Measurements from ENCODE around the gene PLAC8L1. TPM values are rescaled to one million over a fixed set of nuclear protein-coding genes. Genes with fewer than 3 reads are reported as not detected.

Gene PLAC8L1
- total RNA-seq, 2 donors from 2014 or later, result not detected

GRCh38 chr5:146101646-146102045 lies 3.7 kb downstream of the PLAC8L1 start:
- WGBS, 2 donors, result 70 to 84% methylated on average over 2 of the region's 2 CpGs
- H3K4me3 ChIP-seq, result no peak overlapping the region
- intact Hi-C loops (cut with DNase I), result no loop called here
- no peaks in the 10 kb centered on the region for H3K36me3 ChIP-seq (replicated peaks in 1 of 2; ENCODE audit: insufficient read depth in 1 of 2, low read depth in 2 of 2)
- no peaks in the 10 kb centered on the region for H3K27me3 ChIP-seq
- no peak overlapping the region for H3K27ac ChIP-seq
- no peak for ATAC-seq
- no peak for TF ChIP-seq POLR2A (IDR thresholded peaks at IDR 0.05)
- TF ChIP-seq, protein P1, sequence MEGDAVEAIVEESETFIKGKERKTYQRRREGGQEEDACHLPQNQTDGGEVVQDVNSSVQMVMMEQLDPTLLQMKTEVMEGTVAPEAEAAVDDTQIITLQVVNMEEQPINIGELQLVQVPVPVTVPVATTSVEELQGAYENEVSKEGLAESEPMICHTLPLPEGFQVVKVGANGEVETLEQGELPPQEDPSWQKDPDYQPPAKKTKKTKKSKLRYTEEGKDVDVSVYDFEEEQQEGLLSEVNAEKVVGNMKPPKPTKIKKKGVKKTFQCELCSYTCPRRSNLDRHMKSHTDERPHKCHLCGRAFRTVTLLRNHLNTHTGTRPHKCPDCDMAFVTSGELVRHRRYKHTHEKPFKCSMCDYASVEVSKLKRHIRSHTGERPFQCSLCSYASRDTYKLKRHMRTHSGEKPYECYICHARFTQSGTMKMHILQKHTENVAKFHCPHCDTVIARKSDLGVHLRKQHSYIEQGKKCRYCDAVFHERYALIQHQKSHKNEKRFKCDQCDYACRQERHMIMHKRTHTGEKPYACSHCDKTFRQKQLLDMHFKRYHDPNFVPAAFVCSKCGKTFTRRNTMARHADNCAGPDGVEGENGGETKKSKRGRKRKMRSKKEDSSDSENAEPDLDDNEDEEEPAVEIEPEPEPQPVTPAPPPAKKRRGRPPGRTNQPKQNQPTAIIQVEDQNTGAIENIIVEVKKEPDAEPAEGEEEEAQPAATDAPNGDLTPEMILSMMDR (IDR thresholded peaks at IDR 0.05), result no peak
- no peaks in the 10 kb centered on the region for H3K9me3 ChIP-seq
- no peaks in the 10 kb centered on the region for H3K4me1 ChIP-seq
- DNase-seq, result no peak

GRCh38 chr5:146098047-146098446 lies 7.3 kb downstream of the PLAC8L1 start:
- Histone ChIP-seq H3K4me3 (no peak overlapping the region), H3K9me3 (no peaks in the 10 kb centered on the region), H3K27ac (no peak overlapping the region), H3K4me1 (no peaks in the 10 kb centered on the region), H3K27me3 (no peaks in the 10 kb centered on the region), H3K36me3 (replicated peaks in 1 of 2; ENCODE audit: insufficient read depth in 1 of 2, low read depth in 2 of 2) (no peaks in the 10 kb centered on the region)
- 71 to 85% methylated on average over 6 of the region's 6 CpGs for WGBS, 2 donors
- ATAC-seq (no peak), DNase-seq (no peak)
- TF ChIP-seq, protein P1 (IDR thresholded peaks at IDR 0.05), result no peak
- no peak for TF ChIP-seq POLR2A (IDR thresholded peaks at IDR 0.05)
- intact Hi-C loops (cut with DNase I), result no loop called here

DNA sequence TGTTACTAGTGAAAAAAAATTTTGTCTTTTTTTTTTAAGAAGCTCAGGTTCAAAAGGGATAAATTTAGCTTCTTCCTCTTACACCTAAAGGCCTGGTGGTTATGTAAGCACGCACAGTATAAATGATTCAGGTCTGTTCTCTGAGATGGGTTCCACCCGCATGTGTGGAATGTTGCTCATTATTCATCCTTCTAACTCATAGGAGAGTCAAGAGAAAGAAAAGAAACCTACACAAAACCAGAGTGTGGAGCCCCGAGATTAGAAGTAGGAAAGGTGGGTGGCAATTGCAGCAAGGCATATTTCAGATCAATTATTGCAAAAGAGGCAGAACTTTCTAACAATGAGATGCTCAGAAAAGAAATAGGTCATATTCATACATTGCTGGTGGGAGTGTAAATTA lies 13.5 kb downstream of the PLAC8L1 start:
- no peak overlapping the region for H3K27ac ChIP-seq
- no peaks in the 10 kb centered on the region for H3K27me3 ChIP-seq
- intact Hi-C loops (cut with DNase I), result no loop called here
- ATAC-seq, result no peak
- 91% methylated on average over 3 of the region's 3 CpGs for WGBS, 2 donors
- no peaks in the 10 kb centered on the region for H3K9me3 ChIP-seq
- no peak overlapping the region for H3K4me3 ChIP-seq
- DNase-seq, result no peak
- TF ChIP-seq, protein P1 (IDR thresholded peaks at IDR 0.05), result no peak
- TF ChIP-seq POLR2A (IDR thresholded peaks at IDR 0.05), result no peak
- H3K4me1 ChIP-seq, result no peaks in the 10 kb centered on the region
- no peaks in the 10 kb centered on the region for H3K36me3 ChIP-seq (replicated peaks in 1 of 2; ENCODE audit: insufficient read depth in 1 of 2, low read depth in 2 of 2)

DNA sequence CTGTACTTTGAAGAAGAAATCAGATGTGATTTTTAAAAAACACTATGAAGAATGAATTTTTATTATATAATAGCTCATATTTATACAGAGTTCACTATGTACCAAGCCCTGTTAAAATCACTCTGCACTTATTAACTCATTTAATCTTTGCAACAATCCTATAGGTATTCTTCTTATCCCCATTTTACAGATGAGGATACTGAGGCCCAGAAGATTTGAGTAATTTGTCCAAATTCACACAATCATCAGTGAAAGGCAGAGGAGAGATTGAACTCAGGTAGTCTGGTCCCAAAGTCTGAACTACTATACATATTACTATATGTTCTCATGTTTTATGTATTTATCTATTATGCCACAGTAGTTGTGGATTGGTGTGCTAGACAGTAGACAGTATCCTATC lies 16.1 kb downstream of the PLAC8L1 start:
- no peak for DNase-seq
- ATAC-seq, result no peak
- Histone ChIP-seq H3K4me1 (no peaks in the 10 kb centered on the region), H3K27me3 (no peaks in the 10 kb centered on the region), H3K9me3 (no peaks in the 10 kb centered on the region), H3K4me3 (no peak overlapping the region), H3K36me3 (replicated peaks in 1 of 2; ENCODE audit: insufficient read depth in 1 of 2, low read depth in 2 of 2) (no peaks in the 10 kb centered on the region), H3K27ac (no peak overlapping the region)
- TF ChIP-seq, protein P1 (IDR thresholded peaks at IDR 0.05), result no peak
- TF ChIP-seq POLR2A (IDR thresholded peaks at IDR 0.05), result no peak
- intact Hi-C loops (cut with DNase I), result no loop called here

DNA sequence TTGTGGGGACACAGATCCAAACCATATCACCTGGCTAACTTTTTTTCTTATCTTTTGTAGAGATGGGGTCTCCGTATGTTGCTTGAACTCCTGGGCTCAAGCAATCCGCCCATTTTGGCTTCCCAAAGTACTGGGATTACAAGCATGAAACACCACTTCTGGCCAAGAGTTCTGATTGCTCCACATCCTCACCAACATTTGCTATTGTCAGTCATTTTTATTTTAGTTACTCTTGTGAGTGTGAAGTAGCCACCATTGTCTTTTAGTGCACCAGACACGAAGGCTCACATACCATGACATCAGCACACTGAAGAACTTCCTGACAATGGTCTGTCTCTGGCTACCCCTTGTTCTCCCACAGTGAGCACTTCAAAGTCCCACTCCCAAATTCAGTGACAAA lies 17.3 kb downstream of the PLAC8L1 start:
- H3K36me3 ChIP-seq (replicated peaks in 1 of 2; ENCODE audit: insufficient read depth in 1 of 2, low read depth in 2 of 2), result no peaks in the 10 kb centered on the region
- H3K27me3 ChIP-seq, result no peaks in the 10 kb centered on the region
- no peak for DNase-seq
- TF ChIP-seq POLR2A (IDR thresholded peaks at IDR 0.05), result no peak
- TF ChIP-seq, protein P1 (IDR thresholded peaks at IDR 0.05), result no peak
- no peak overlapping the region for H3K4me3 ChIP-seq
- ATAC-seq, result no peak
- H3K27ac ChIP-seq, result no peak overlapping the region
- 82 to 94% methylated on average over 3 of the region's 3 CpGs for WGBS, 2 donors
- H3K9me3 ChIP-seq, result no peaks in the 10 kb centered on the region
- H3K4me1 ChIP-seq, result no peaks in the 10 kb centered on the region
- intact Hi-C loops (cut with DNase I), result no loop called here
